HTERT RPE-1 (cell line): ENCODE measurements around the gene CYTH3.

Experiments
- in situ Hi-C: fragments of 300-500 bp; cut with MboI; formaldehyde crosslinking; loops from 4 replicates; pipeline ENCODE4 v1.14.3; 2020; ENCODE audit warnings: low sequenced_read_pairs

CYTH3 gene

GRCh38 chr7:6258440-6259182 is 13.8 kb downstream of the CYTH3 start:
- in situ Hi-C loops = no loop called here

- in situ Hi-C loops = no loop called here
Measured at GRCh38 chr7:6257675-6258074, 14.7 kb downstream of the CYTH3 start.

GRCh38 chr7:6256677-6257535 is 15.5 kb downstream of the CYTH3 start:
- in situ Hi-C loops = no loop called here

GRCh38 chr7:6256109-6256483 is 16.3 kb downstream of the CYTH3 start:
- in situ Hi-C loops = no loop called here

GRCh38 chr7:6254866-6255265 is 17.6 kb downstream of the CYTH3 start:
- in situ Hi-C loops = no loop called here

GRCh38 chr7:6252748-6253147 is 19.7 kb downstream of the CYTH3 start:
- in situ Hi-C loops = no loop called here

- in situ Hi-C loops = no loop called here
Measured at GRCh38 chr7:6252341-6252746, 20.1 kb downstream of the CYTH3 start.

- in situ Hi-C loops = no loop called here
Measured at GRCh38 chr7:6251653-6252052, 20.8 kb downstream of the CYTH3 start.

- in situ Hi-C loops = no loop called here
Measured at GRCh38 chr7:6250364-6250833, 22.0 kb downstream of the CYTH3 start.

GRCh38 chr7:6249043-6249442 is 23.4 kb downstream of the CYTH3 start:
- in situ Hi-C loops = no loop called here

GRCh38 chr7:6248581-6248980 is 23.8 kb downstream of the CYTH3 start:
- in situ Hi-C loops = no loop called here

GRCh38 chr7:6246251-6246917 is 26.0 kb downstream of the CYTH3 start:
- in situ Hi-C loops = no loop called here

GRCh38 chr7:6244021-6244420 is 28.4 kb downstream of the CYTH3 start:
- in situ Hi-C loops = no loop called here

- in situ Hi-C loops = no loop called here
Measured at GRCh38 chr7:6243168-6243567, 29.3 kb downstream of the CYTH3 start.

- in situ Hi-C loops = no loop called here
Measured at GRCh38 chr7:6242561-6242960, 29.9 kb downstream of the CYTH3 start.

- in situ Hi-C loops = no loop called here
Measured at GRCh38 chr7:6241607-6241973, 30.8 kb downstream of the CYTH3 start.

- in situ Hi-C loops = no loop called here
Measured at GRCh38 chr7:6238309-6238925, 34.0 kb downstream of the CYTH3 start.

GRCh38 chr7:6237730-6238129 is 34.7 kb downstream of the CYTH3 start:
- in situ Hi-C loops = no loop called here

- in situ Hi-C loops = no loop called here
Measured at GRCh38 chr7:6237011-6237410, 35.4 kb downstream of the CYTH3 start.

- in situ Hi-C loops = no loop called here
Measured at GRCh38 chr7:6235029-6235871, 37.2 kb downstream of the CYTH3 start.
